Parathyroid adenoma (tissue), 2 donors: ENCODE results near the gene KRT31.

ENCODE experiments used
- H2AFZ ChIP-seq: fragments of 300-600 bp; sonication (generic); one replicate; pipeline ENCODE4 v1.7.0; 2017; ENCODE audit warnings: antibody characterized with exemption, mild to moderate bottlenecking
- H3K27ac ChIP-seq: fragments of 300-600 bp; sonication (generic); one replicate; pipeline ENCODE4 v1.7.0; 2017
- H3K27me3 ChIP-seq: fragments of 300-600 bp; sonication (generic); one replicate; pipeline ENCODE4 v1.7.0; 2017; ENCODE audit warnings: low read length; ENCODE audit not compliant: control insufficient read depth, insufficient read depth
- H3K36me3 ChIP-seq: fragments of 300-600 bp; sonication (generic); one replicate; pipeline ENCODE4 v1.7.0; 2017; ENCODE audit warnings: low read length; ENCODE audit not compliant: control insufficient read depth, insufficient read depth
- H3K4me1 ChIP-seq: fragments of 300-600 bp; sonication (generic); one replicate; pipeline ENCODE4 v1.7.0; 2017; ENCODE audit warnings: control low read depth
- H3K4me2 ChIP-seq: fragments of 300-600 bp; sonication (generic); one replicate; pipeline ENCODE4 v1.7.0; 2017; ENCODE audit warnings: low read length
- H3K4me3 ChIP-seq: fragments of 300-600 bp; sonication (generic); one replicate; pipeline ENCODE4 v1.7.0; 2017; ENCODE audit warnings: low read depth, low read length
- H3K79me2 ChIP-seq: fragments of 300-600 bp; sonication (generic); one replicate; pipeline ENCODE4 v1.7.0; 2017; ENCODE audit warnings: control low read depth
- H3K9ac ChIP-seq: fragments of 300-600 bp; sonication (generic); one replicate; pipeline ENCODE4 v1.7.0; 2017; ENCODE audit warnings: mild to moderate bottlenecking
- H3K9me3 ChIP-seq: fragments of 300-600 bp; sonication (generic); one replicate; pipeline ENCODE4 v1.7.0; 2017; ENCODE audit warnings: low read length; ENCODE audit not compliant: control insufficient read depth
- TF ChIP-seq, protein P1 (sequence below): fragments of 300-600 bp; sonication (generic); IDR thresholded peaks from one replicate; pipeline ENCODE4 v1.7.0; 2017; ENCODE audit warnings: antibody characterized with exemption, mild to moderate bottlenecking
- donor health status: primary hyperparathyroidism.

KRT31 gene

GRCh38 chr17:41419716-41420115, 22.3 kb upstream of the KRT31 start:
- no peaks in the 10 kb centered on the region for H3K9me3 ChIP-seq
- H3K27me3 ChIP-seq: no peaks in the 10 kb centered on the region
- no peaks in the 10 kb centered on the region for H3K36me3 ChIP-seq
- no peak overlapping the region for H3K9ac ChIP-seq
- no peak overlapping the region for H3K27ac ChIP-seq
- H3K79me2 ChIP-seq: no peaks in the 10 kb centered on the region
- H3K4me1 ChIP-seq: no peaks in the 10 kb centered on the region
- no peak overlapping the region for H3K4me2 ChIP-seq
- no peak overlapping the region for H2AFZ ChIP-seq
- TF ChIP-seq, protein P1, sequence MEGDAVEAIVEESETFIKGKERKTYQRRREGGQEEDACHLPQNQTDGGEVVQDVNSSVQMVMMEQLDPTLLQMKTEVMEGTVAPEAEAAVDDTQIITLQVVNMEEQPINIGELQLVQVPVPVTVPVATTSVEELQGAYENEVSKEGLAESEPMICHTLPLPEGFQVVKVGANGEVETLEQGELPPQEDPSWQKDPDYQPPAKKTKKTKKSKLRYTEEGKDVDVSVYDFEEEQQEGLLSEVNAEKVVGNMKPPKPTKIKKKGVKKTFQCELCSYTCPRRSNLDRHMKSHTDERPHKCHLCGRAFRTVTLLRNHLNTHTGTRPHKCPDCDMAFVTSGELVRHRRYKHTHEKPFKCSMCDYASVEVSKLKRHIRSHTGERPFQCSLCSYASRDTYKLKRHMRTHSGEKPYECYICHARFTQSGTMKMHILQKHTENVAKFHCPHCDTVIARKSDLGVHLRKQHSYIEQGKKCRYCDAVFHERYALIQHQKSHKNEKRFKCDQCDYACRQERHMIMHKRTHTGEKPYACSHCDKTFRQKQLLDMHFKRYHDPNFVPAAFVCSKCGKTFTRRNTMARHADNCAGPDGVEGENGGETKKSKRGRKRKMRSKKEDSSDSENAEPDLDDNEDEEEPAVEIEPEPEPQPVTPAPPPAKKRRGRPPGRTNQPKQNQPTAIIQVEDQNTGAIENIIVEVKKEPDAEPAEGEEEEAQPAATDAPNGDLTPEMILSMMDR: no peak
- no peak overlapping the region for H3K4me3 ChIP-seq

GRCh38 chr17:41418116-41418860, 20.9 kb upstream of the KRT31 start:
- no peaks in the 10 kb centered on the region for H3K79me2 ChIP-seq
- H2AFZ ChIP-seq: no peak overlapping the region
- no peaks in the 10 kb centered on the region for H3K27me3 ChIP-seq
- no peak overlapping the region for H3K4me2 ChIP-seq
- H3K9ac ChIP-seq: no peak overlapping the region
- TF ChIP-seq, protein P1: no peak
- no peak overlapping the region for H3K27ac ChIP-seq
- no peaks in the 10 kb centered on the region for H3K4me1 ChIP-seq
- no peak overlapping the region for H3K4me3 ChIP-seq
- H3K36me3 ChIP-seq: no peaks in the 10 kb centered on the region
- H3K9me3 ChIP-seq: no peaks in the 10 kb centered on the region

GRCh38 chr17:41417576-41418015, 20.2 kb upstream of the KRT31 start:
- H3K36me3 ChIP-seq: no peaks in the 10 kb centered on the region
- TF ChIP-seq, protein P1: peak; percentile 23
- no peak overlapping the region for H3K9ac ChIP-seq
- no peaks in the 10 kb centered on the region for H3K9me3 ChIP-seq
- no peak overlapping the region for H3K4me2 ChIP-seq
- H2AFZ ChIP-seq: no peak overlapping the region
- no peaks in the 10 kb centered on the region for H3K27me3 ChIP-seq
- H3K27ac ChIP-seq: no peak overlapping the region
- H3K4me3 ChIP-seq: no peak overlapping the region
- no peaks in the 10 kb centered on the region for H3K4me1 ChIP-seq
- H3K79me2 ChIP-seq: no peaks in the 10 kb centered on the region

DNA sequence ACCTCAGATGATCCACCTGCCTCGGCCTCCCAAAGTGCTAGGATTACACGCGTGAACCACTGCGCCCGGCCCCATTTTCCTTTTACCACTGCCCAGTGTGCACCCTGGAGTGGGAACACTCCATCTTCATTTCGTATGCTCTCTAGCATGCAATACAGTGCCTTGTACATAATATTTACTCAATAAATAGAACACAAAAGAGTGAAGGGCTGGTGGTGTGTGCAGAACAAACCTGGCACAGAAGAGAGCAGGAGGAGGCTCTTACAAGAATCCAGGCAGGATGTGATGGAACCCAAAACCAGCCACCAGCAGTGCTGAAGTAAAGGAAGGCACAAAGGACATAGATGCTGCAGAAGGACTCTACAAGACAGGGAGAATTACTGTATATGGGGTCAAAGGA, 19.7 kb upstream of the KRT31 start:
- no peaks in the 10 kb centered on the region for H3K79me2 ChIP-seq
- no peaks in the 10 kb centered on the region for H3K4me1 ChIP-seq
- no peak overlapping the region for H3K4me3 ChIP-seq
- no peak overlapping the region for H3K27ac ChIP-seq
- no peak overlapping the region for H3K9ac ChIP-seq
- H3K27me3 ChIP-seq: no peaks in the 10 kb centered on the region
- TF ChIP-seq, protein P1: no peak
- H3K4me2 ChIP-seq: no peak overlapping the region
- H2AFZ ChIP-seq: no peak overlapping the region
- H3K9me3 ChIP-seq: no peaks in the 10 kb centered on the region
- H3K36me3 ChIP-seq: no peaks in the 10 kb centered on the region

DNA sequence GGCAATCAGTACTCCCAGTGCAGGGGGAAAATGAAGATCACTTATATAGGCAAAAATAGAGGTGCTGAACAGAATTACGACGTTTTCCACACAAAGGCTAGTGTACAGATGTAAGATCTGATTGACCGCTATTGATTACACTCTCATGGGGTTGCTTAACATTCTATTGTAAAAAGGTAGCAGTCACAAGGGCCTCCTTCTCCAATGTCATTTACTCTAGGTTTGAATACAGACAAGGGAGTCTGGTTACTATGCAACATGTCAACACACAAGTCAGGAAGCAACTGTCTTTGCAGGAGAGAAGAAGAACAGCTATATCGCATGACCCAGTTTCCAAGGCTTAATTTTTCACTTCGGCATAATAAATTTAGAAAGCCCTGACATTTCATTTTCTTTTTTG, 19.1 kb upstream of the KRT31 start:
- H3K27me3 ChIP-seq: no peaks in the 10 kb centered on the region
- no peak overlapping the region for H3K4me2 ChIP-seq
- H3K36me3 ChIP-seq: no peaks in the 10 kb centered on the region
- H2AFZ ChIP-seq: no peak overlapping the region
- H3K9me3 ChIP-seq: no peaks in the 10 kb centered on the region
- H3K4me1 ChIP-seq: no peaks in the 10 kb centered on the region
- H3K9ac ChIP-seq: no peak overlapping the region
- no peak overlapping the region for H3K4me3 ChIP-seq
- no peaks in the 10 kb centered on the region for H3K79me2 ChIP-seq
- H3K27ac ChIP-seq: no peak overlapping the region
- TF ChIP-seq, protein P1: no peak
